WTC11 (cell line): ENCODE data around the gene NRXN3. TPM values are rescaled to one million over a fixed set of nuclear protein-coding genes. Genes with fewer than 3 reads are reported as not detected.

Experiments used
- ATAC-seq: fragments of 200-7000 bp; cut with Tn5 transposase; 2 replicates; pipeline ENCODE4 v1.10.0; 2021; ENCODE audit warnings: mild to moderate bottlenecking, moderate library complexity
- CTCF ChIA-PET: fragments of 300-600 bp; sonication (Branson Sonifier 250); formaldehyde crosslinking; loops from one replicate; lab custom pipeline; 2021; ENCODE audit warnings: antibody characterized with exemption; lab: Charles Lee
- POLR2A ChIA-PET: fragments of 350-600 bp; sonication (Branson Sonifier 250); formaldehyde crosslinking; loops from one replicate; lab custom pipeline; 2021; ENCODE audit warnings: antibody characterized with exemption; lab: Charles Lee
- DNase-seq: peaks from one replicate; pipeline ENCODE4 v3.0.0; 2021; ENCODE audit warnings: low spot score
- H3K27ac Mint-ChIP-seq: 2 replicates; pipeline ENCODE4 v1.8.0; 2021; ENCODE audit warnings: mixed read lengths
- H3K27me3 Mint-ChIP-seq: 2 replicates; pipeline ENCODE4 v1.8.0; 2021; ENCODE audit warnings: low read depth, mild to moderate bottlenecking, moderate library complexity, mixed read lengths
- H3K36me3 Mint-ChIP-seq: 2 replicates; pipeline ENCODE4 v1.8.0; 2021; ENCODE audit warnings: mixed read lengths
- H3K4me1 Mint-ChIP-seq: 2 replicates; pipeline ENCODE4 v1.8.0; 2022; ENCODE audit warnings: mixed read lengths
- H3K4me3 Mint-ChIP-seq: 2 replicates; pipeline ENCODE4 v1.8.0; 2021; ENCODE audit warnings: mild to moderate bottlenecking, moderate library complexity, mixed read lengths
- H3K9me3 Mint-ChIP-seq: 2 replicates; pipeline ENCODE4 v1.8.0; 2021; ENCODE audit warnings: mixed read lengths
- ELF4 ChIP-seq: sonication (generic); formaldehyde crosslinking; IDR thresholded peaks from 2 replicates; pipeline ENCODE4 v1.8.1; 2022; ENCODE audit warnings: low read depth, mild to moderate bottlenecking, moderate library complexity, missing genetic modification reagents
- ESRRA ChIP-seq: sonication (generic); formaldehyde crosslinking; IDR thresholded peaks from 2 replicates; pipeline ENCODE4 v1.8.1; 2022; ENCODE audit warnings: mild to moderate bottlenecking, missing genetic modification reagents, borderline replicate concordance
- JUN ChIP-seq: sonication (generic); formaldehyde crosslinking; IDR thresholded peaks from 2 replicates; pipeline ENCODE4 v1.8.0; 2023; ENCODE audit warnings: mild to moderate bottlenecking, missing genetic modification reagents
- NFATC4 ChIP-seq: fragments of 250-450 bp; sonication (Bioruptor Pico); IDR thresholded peaks from 2 replicates; pipeline ENCODE4 v1.9.0; 2021; ENCODE audit warnings: mild to moderate bottlenecking
- NR1H2 ChIP-seq: sonication (generic); formaldehyde crosslinking; IDR thresholded peaks from 2 replicates; pipeline ENCODE4 v1.9.0; 2021; ENCODE audit warnings: mild to moderate bottlenecking, moderate library complexity, missing genetic modification reagents
- SOX15 ChIP-seq: fragments of 250-450 bp; sonication (Bioruptor Pico); IDR thresholded peaks from 2 replicates; pipeline ENCODE4 v1.9.0; 2021; ENCODE audit warnings: mild to moderate bottlenecking
- ZNF138 ChIP-seq: sonication (generic); formaldehyde crosslinking; conservative IDR thresholded peaks from 2 replicates; pipeline ENCODE4 v1.8.1; 2022; ENCODE audit warnings: mild to moderate bottlenecking, moderate library complexity, missing genetic modification reagents
- total RNA-seq: library from RNA; stranded (reverse); gene quantifications from 3 replicates; pipeline ENCODE4 v1.2.3, GENCODE V29; 2021
- TF ChIP-seq, protein P1 (sequence below): sonication (generic); formaldehyde crosslinking; IDR thresholded peaks from 2 replicates; pipeline ENCODE4 v1.8.0; 2022; ENCODE audit warnings: missing genetic modification reagents
- TF ChIP-seq, protein P2 (sequence below): fragments of 250-450 bp; sonication (Bioruptor Pico); IDR thresholded peaks from 2 replicates; pipeline ENCODE4 v1.9.0; 2021; ENCODE audit warnings: mild to moderate bottlenecking, borderline replicate concordance
- TF ChIP-seq, protein P3 (sequence below): sonication (generic); formaldehyde crosslinking; IDR thresholded peaks from 2 replicates; pipeline ENCODE4 v1.8.1; 2022; ENCODE audit warnings: mild to moderate bottlenecking, missing genetic modification reagents, moderate library complexity, borderline replicate concordance
- TF ChIP-seq, protein P4 (sequence below): fragments of 250-450 bp; sonication (Bioruptor Pico); IDR thresholded peaks from 2 replicates; pipeline ENCODE4 v1.9.0; 2021; ENCODE audit warnings: mild to moderate bottlenecking
- TF ChIP-seq, protein P5 (sequence below): fragments of 250-450 bp; sonication (Bioruptor Pico); IDR thresholded peaks from 2 replicates; pipeline ENCODE4 v1.8.0; 2021; ENCODE audit warnings: mild to moderate bottlenecking
- TF ChIP-seq, protein P6 (sequence below): sonication (generic); formaldehyde crosslinking; IDR thresholded peaks from 2 replicates; pipeline ENCODE4 v1.8.1; 2023; ENCODE audit warnings: mild to moderate bottlenecking, moderate library complexity, missing genetic modification reagents

Gene NRXN3
- total RNA-seq, 1 experiment from 2014 or later = 3.0 TPM

DNA sequence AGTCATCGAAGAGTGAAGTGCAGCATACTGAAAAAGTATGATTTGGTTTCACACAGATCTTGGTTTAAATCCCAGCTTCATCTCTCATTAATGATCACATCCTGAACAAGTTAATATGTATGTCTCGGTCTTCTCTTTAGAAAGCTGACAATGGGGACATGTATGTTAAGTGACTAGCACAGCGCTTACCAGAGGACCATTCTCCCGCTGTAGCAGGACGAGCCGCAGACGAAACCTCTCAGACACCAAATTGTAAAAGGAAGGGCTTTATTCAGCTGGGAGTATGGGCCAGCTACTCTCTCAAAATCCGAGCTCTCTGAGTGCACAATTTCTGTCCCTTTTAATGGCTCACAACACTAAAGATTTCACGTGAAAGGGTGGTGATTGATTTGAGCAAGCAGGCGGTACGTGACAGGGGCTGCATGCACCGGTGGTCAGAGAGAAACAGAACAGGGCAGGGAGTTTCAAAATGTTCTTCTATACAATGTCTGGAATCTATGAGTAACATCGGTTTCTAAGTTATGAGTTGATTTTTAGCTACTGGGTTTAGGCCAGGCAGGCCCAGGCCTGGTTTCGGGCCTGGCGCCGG is 1358.7 kb downstream of the NRXN3 start:
- Mint-ChIP-seq H3K4me3 (no peak overlapping the region), H3K27ac (no peak overlapping the region), H3K27me3 (no peaks in the 10 kb centered on the region), H3K36me3 (no peaks in the 10 kb centered on the region; the same call in 1 of the 2 replicates), H3K4me1 (peaks cover 4% of the 10 kb centered on the region), H3K9me3 (peaks cover 4% of the 10 kb centered on the region; the same call in 1 of the 2 replicates)
- TF ChIP-seq NFATC4 (CRISPR knock-in tag) = no peak
- ATAC-seq (no peak), DNase-seq (no peak)
- POLR2A ChIA-PET = no interaction called here
- CTCF ChIA-PET = no interaction called here

DNA sequence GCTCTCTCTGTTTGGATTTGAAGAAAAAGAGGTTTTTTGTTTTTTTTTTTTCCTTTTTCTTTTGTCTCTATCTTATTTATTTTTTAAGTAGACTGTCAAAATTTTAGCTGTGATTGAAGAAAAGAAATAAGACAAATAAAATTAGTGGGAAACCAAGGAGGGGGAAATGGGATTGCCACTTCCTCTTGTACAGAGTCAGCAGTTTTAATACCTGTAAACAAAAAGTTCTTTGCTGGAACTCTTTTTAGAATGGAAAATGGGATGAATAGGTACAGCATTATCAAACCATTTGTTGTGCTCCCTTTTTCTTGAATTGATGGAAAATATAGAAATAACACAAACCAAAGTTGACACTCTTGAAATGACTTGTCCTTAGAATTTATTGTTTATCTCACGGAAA is 1360.4 kb downstream of the NRXN3 start:
- Mint-ChIP-seq H3K36me3 (no peaks in the 10 kb centered on the region), H3K4me1 (peaks cover 15% of the 10 kb centered on the region), H3K27ac (no peak overlapping the region), H3K9me3 (peaks cover 4% of the 10 kb centered on the region; the same call in 1 of the 2 replicates), H3K4me3 (no peak overlapping the region), H3K27me3 (no peaks in the 10 kb centered on the region; the same call in 1 of the 2 replicates)
- no peak for DNase-seq
- ATAC-seq = no peak
- CTCF ChIA-PET = interaction anchor here (0.9 kb wide), 1 partner anchor 13 kb away, joined by 5 read pairs; no protein-coding TSS in a partner anchor
- TF ChIP-seq ZNF138 (CRISPR knock-in tag) = no peak
- TF ChIP-seq NR1H2 (CRISPR knock-in tag) = no peak
- TF ChIP-seq, protein P1, sequence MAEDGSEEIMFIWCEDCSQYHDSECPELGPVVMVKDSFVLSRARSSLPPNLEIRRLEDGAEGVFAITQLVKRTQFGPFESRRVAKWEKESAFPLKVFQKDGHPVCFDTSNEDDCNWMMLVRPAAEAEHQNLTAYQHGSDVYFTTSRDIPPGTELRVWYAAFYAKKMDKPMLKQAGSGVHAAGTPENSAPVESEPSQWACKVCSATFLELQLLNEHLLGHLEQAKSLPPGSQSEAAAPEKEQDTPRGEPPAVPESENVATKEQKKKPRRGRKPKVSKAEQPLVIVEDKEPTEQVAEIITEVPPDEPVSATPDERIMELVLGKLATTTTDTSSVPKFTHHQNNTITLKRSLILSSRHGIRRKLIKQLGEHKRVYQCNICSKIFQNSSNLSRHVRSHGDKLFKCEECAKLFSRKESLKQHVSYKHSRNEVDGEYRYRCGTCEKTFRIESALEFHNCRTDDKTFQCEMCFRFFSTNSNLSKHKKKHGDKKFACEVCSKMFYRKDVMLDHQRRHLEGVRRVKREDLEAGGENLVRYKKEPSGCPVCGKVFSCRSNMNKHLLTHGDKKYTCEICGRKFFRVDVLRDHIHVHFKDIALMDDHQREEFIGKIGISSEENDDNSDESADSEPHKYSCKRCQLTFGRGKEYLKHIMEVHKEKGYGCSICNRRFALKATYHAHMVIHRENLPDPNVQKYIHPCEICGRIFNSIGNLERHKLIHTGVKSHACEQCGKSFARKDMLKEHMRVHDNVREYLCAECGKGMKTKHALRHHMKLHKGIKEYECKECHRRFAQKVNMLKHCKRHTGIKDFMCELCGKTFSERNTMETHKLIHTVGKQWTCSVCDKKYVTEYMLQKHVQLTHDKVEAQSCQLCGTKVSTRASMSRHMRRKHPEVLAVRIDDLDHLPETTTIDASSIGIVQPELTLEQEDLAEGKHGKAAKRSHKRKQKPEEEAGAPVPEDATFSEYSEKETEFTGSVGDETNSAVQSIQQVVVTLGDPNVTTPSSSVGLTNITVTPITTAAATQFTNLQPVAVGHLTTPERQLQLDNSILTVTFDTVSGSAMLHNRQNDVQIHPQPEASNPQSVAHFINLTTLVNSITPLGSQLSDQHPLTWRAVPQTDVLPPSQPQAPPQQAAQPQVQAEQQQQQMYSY = no peak
- TF ChIP-seq, protein P2, sequence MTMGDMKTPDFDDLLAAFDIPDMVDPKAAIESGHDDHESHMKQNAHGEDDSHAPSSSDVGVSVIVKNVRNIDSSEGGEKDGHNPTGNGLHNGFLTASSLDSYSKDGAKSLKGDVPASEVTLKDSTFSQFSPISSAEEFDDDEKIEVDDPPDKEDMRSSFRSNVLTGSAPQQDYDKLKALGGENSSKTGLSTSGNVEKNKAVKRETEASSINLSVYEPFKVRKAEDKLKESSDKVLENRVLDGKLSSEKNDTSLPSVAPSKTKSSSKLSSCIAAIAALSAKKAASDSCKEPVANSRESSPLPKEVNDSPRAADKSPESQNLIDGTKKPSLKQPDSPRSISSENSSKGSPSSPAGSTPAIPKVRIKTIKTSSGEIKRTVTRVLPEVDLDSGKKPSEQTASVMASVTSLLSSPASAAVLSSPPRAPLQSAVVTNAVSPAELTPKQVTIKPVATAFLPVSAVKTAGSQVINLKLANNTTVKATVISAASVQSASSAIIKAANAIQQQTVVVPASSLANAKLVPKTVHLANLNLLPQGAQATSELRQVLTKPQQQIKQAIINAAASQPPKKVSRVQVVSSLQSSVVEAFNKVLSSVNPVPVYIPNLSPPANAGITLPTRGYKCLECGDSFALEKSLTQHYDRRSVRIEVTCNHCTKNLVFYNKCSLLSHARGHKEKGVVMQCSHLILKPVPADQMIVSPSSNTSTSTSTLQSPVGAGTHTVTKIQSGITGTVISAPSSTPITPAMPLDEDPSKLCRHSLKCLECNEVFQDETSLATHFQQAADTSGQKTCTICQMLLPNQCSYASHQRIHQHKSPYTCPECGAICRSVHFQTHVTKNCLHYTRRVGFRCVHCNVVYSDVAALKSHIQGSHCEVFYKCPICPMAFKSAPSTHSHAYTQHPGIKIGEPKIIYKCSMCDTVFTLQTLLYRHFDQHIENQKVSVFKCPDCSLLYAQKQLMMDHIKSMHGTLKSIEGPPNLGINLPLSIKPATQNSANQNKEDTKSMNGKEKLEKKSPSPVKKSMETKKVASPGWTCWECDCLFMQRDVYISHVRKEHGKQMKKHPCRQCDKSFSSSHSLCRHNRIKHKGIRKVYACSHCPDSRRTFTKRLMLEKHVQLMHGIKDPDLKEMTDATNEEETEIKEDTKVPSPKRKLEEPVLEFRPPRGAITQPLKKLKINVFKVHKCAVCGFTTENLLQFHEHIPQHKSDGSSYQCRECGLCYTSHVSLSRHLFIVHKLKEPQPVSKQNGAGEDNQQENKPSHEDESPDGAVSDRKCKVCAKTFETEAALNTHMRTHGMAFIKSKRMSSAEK = no peak
- no peak for TF ChIP-seq JUN (CRISPR knock-in tag)
- TF ChIP-seq SOX15 (CRISPR knock-in tag) = no peak
- TF ChIP-seq, protein P3, sequence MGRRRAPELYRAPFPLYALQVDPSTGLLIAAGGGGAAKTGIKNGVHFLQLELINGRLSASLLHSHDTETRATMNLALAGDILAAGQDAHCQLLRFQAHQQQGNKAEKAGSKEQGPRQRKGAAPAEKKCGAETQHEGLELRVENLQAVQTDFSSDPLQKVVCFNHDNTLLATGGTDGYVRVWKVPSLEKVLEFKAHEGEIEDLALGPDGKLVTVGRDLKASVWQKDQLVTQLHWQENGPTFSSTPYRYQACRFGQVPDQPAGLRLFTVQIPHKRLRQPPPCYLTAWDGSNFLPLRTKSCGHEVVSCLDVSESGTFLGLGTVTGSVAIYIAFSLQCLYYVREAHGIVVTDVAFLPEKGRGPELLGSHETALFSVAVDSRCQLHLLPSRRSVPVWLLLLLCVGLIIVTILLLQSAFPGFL (CRISPR knock-in tag) = no peak
- TF ChIP-seq, protein P4, sequence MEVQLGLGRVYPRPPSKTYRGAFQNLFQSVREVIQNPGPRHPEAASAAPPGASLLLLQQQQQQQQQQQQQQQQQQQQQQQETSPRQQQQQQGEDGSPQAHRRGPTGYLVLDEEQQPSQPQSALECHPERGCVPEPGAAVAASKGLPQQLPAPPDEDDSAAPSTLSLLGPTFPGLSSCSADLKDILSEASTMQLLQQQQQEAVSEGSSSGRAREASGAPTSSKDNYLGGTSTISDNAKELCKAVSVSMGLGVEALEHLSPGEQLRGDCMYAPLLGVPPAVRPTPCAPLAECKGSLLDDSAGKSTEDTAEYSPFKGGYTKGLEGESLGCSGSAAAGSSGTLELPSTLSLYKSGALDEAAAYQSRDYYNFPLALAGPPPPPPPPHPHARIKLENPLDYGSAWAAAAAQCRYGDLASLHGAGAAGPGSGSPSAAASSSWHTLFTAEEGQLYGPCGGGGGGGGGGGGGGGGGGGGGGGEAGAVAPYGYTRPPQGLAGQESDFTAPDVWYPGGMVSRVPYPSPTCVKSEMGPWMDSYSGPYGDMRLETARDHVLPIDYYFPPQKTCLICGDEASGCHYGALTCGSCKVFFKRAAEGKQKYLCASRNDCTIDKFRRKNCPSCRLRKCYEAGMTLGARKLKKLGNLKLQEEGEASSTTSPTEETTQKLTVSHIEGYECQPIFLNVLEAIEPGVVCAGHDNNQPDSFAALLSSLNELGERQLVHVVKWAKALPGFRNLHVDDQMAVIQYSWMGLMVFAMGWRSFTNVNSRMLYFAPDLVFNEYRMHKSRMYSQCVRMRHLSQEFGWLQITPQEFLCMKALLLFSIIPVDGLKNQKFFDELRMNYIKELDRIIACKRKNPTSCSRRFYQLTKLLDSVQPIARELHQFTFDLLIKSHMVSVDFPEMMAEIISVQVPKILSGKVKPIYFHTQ (CRISPR knock-in tag) = no peak
- TF ChIP-seq, protein P5, sequence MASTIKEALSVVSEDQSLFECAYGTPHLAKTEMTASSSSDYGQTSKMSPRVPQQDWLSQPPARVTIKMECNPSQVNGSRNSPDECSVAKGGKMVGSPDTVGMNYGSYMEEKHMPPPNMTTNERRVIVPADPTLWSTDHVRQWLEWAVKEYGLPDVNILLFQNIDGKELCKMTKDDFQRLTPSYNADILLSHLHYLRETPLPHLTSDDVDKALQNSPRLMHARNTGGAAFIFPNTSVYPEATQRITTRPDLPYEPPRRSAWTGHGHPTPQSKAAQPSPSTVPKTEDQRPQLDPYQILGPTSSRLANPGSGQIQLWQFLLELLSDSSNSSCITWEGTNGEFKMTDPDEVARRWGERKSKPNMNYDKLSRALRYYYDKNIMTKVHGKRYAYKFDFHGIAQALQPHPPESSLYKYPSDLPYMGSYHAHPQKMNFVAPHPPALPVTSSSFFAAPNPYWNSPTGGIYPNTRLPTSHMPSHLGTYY (CRISPR knock-in tag) = no peak
- no peak for TF ChIP-seq ELF4 (CRISPR knock-in tag)
- no peak for TF ChIP-seq ESRRA (CRISPR knock-in tag)
- no peak for TF ChIP-seq NFATC4 (CRISPR knock-in tag)
- TF ChIP-seq, protein P6, sequence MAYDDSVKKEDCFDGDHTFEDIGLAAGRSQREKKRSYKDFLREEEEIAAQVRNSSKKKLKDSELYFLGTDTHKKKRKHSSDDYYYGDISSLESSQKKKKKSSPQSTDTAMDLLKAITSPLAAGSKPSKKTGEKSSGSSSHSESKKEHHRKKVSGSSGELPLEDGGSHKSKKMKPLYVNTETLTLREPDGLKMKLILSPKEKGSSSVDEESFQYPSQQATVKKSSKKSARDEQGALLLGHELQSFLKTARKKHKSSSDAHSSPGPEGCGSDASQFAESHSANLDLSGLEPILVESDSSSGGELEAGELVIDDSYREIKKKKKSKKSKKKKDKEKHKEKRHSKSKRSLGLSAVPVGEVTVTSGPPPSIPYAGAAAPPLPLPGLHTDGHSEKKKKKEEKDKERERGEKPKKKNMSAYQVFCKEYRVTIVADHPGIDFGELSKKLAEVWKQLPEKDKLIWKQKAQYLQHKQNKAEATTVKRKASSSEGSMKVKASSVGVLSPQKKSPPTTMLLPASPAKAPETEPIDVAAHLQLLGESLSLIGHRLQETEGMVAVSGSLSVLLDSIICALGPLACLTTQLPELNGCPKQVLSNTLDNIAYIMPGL (CRISPR knock-in tag) = no peak
- POLR2A ChIA-PET = no interaction called here
